Measurements from ENCODE around the gene PANX2. TPM values are rescaled to one million over a fixed set of nuclear protein-coding genes. Genes with fewer than 3 reads are reported as not detected.

PANX2 gene
- total RNA-seq, 1 donor from 2014 or later = 0.26 TPM

DNA sequence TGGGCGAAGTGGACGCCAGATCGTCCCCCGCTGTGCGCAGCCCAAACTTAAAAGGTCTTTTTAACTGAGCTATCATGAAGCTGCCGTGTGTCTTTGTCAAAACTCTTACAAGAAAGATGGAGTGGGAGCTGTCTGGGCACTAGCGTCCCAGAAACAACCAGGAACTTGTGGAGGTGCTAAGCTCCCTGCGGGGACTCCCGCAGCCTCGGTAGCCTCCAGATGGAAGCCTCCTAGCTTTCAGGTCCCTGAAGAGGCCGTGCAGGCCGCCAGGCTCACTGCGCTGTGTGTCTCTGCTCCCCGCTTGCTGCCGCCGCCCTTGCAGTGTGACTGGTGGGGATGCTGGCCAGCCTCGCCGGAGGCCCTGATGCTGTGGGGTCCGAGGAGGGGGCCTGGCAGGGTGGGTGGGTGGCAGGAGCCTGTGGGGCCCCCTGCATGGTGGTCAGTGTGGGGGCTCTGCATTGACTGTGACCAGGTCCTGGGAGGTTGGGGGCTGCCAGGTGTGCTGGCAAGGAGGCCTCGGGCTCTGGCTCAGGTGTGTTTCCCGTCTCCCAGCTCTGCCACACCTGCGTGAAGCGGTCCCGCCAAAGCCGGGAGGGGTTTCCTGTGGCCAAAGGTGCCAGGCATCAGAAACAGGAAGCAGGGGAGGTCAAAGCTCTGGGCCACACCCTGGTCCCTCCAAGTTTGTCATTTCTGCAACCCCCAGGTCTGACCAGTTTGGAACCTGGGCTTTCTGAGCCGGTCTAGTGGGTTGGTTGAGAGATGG is 16.4 kb downstream of the PANX2 start:
- no peak for DNase-seq (ENCODE audit: low read depth)
- TF ChIP-seq, protein P1, sequence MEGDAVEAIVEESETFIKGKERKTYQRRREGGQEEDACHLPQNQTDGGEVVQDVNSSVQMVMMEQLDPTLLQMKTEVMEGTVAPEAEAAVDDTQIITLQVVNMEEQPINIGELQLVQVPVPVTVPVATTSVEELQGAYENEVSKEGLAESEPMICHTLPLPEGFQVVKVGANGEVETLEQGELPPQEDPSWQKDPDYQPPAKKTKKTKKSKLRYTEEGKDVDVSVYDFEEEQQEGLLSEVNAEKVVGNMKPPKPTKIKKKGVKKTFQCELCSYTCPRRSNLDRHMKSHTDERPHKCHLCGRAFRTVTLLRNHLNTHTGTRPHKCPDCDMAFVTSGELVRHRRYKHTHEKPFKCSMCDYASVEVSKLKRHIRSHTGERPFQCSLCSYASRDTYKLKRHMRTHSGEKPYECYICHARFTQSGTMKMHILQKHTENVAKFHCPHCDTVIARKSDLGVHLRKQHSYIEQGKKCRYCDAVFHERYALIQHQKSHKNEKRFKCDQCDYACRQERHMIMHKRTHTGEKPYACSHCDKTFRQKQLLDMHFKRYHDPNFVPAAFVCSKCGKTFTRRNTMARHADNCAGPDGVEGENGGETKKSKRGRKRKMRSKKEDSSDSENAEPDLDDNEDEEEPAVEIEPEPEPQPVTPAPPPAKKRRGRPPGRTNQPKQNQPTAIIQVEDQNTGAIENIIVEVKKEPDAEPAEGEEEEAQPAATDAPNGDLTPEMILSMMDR (IDR thresholded peaks at IDR 0.05; ENCODE audit: insufficient read depth, low read length, severe bottlenecking) = no peak

DNA sequence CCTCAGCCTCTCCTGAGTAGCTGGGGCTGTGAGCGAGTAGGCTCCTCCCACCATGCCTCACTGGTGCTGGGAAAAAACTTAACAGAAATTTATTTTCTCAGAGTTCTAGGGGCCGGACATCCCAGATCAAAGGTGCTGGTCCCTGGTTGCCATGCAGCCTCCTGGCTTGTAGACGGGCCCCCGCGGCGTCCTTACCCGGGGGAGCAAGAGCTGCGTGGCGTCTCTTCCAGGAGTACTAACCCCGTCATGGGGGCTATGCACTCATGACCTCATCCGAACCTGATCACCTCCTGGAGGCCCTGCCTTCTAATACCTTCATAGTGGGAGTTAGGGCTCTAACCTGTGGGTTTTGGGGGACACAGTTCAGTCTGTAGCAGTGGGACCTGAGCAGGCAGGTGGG is 17.8 kb downstream of the PANX2 start:
- no peak overlapping the region for H3K4me3 ChIP-seq (ENCODE audit: low read depth, low read length)
- peaks cover 6% of the 10 kb centered on the region for H3K36me3 ChIP-seq (ENCODE audit: control insufficient read depth, insufficient read depth, low read length)
- H3K27me3 ChIP-seq (ENCODE audit: control insufficient read depth, insufficient read depth, low read length) = no peaks in the 10 kb centered on the region
- no peak for DNase-seq (ENCODE audit: low read depth)
- TF ChIP-seq, protein P1 (IDR thresholded peaks at IDR 0.05; ENCODE audit: insufficient read depth, low read length, severe bottlenecking) = no peak
- FAIRE-seq = no peak

More for the DNA sequence above, 16.4 kb downstream of the PANX2 start:
- peak; percentile 23 for FAIRE-seq
- H3K4me3 ChIP-seq (ENCODE audit: low read depth, low read length) = peak overlapping the region; percentile 75
- H3K36me3 ChIP-seq (ENCODE audit: control insufficient read depth, insufficient read depth, low read length) = peaks cover 1% of the 10 kb centered on the region
- no peaks in the 10 kb centered on the region for H3K27me3 ChIP-seq (ENCODE audit: control insufficient read depth, insufficient read depth, low read length)

DNA sequence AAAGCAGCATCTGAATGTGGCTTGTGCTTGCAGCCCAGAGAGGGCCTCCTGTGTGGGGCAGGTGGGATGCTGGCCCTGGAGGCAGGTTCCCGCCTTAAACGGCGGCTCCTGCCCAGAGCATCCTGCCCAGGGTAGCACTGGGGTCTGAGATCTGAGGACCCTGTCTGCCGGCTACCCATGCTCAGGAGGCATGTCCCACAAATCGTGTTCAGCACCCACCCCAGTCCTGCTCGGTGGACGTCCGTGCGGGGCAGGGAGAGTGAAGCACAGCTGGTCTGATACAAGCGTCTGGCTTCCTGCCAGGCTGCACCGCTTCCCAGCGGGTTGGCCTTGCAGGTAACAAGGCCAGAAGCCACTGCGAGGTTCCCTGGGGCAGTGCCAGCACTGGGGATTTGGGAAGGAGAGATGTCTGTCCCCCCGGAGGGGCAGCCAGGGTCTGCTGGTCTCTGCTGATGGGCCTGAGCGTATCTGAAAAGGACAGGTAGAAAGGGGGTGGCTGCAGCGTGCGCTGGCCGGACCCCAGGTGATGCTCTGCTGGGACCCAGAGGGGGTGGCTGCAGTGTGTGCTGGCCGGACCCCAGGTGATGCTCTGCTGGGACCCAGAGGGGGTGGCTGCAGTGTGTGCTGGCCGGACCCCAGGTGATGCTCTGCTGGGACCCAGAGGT is 18.8 kb downstream of the PANX2 start:
- TF ChIP-seq, protein P1 (IDR thresholded peaks at IDR 0.05; ENCODE audit: insufficient read depth, low read length, severe bottlenecking) = no peak
- no peak for FAIRE-seq
- Histone ChIP-seq H3K4me3 (ENCODE audit: low read depth, low read length) (no peak overlapping the region), H3K36me3 (ENCODE audit: control insufficient read depth, insufficient read depth, low read length) (peaks cover 13% of the 10 kb centered on the region), H3K27me3 (ENCODE audit: control insufficient read depth, insufficient read depth, low read length) (no peaks in the 10 kb centered on the region)
- DNase-seq (ENCODE audit: low read depth) = no peak

DNA sequence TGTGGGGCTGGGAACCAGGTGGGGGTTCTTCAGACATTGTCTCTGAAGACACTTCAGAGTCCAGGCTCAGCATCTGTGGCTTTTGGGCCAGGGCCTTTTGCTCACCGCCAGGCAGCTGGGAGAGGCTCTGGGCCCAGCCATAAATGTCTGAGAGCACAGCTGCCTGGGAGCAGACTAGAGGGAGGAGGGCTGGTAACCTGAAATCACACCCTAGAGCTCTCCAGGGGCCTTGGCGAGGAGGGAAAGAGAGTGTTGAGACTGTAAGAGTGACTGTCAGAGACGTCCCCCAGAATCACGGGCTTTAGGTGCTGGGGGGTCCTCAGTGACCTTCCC is 19.3 kb downstream of the PANX2 start:
- Histone ChIP-seq H3K4me3 (ENCODE audit: low read depth, low read length) (peak overlapping the region; percentile 28), H3K36me3 (ENCODE audit: control insufficient read depth, insufficient read depth, low read length) (peaks cover 17% of the 10 kb centered on the region), H3K27me3 (ENCODE audit: control insufficient read depth, insufficient read depth, low read length) (no peaks in the 10 kb centered on the region)
- DNase-seq (ENCODE audit: low read depth) (no peak), FAIRE-seq (no peak)
- TF ChIP-seq, protein P1 (IDR thresholded peaks at IDR 0.05; ENCODE audit: insufficient read depth, low read length, severe bottlenecking) = no peak

DNA sequence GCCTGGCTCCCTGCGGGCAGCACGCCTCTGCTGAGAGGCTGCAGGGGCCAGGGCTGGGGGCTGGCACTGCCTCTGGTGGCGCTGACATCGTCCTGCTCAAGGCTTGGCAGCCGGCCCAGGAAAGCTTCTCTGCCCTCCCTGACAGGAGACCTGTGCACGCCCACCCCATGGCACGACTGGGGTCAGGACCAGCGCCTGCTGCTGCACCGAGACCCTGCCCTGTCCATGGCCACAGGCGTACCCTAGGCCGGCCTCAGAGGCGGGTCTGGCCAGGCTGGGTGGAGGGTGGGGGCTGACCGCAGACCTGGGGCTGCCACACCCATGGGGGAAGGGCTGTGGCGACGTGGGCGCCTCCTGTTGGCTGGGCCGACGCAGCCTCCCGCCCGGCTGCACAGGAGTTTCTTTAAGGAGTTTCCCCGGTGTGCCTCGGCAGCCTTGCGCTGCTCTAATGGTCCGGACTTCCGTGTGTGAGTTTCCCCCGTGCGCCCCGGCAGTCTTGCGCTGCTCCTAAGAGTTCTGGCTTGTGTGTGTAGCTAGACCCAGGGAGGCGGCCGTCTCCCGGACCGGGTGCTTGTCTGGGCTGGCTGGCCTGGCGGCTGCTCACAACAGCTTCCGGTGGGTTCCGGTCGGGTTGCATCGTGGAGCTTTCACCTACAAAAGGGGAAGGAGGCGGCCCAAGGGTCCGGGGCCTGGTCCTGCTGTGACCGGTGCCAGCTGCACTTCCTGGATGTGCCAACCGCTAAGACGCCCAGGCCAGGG is 19.8 kb downstream of the PANX2 start:
- FAIRE-seq (no peak), DNase-seq (ENCODE audit: low read depth) (peak; percentile 65)
- H3K4me3 ChIP-seq (ENCODE audit: low read depth, low read length) = peak overlapping the region; percentile 28
- peaks cover 21% of the 10 kb centered on the region for H3K36me3 ChIP-seq (ENCODE audit: control insufficient read depth, insufficient read depth, low read length)
- H3K27me3 ChIP-seq (ENCODE audit: control insufficient read depth, insufficient read depth, low read length) = no peaks in the 10 kb centered on the region
- TF ChIP-seq, protein P1 (IDR thresholded peaks at IDR 0.05; ENCODE audit: insufficient read depth, low read length, severe bottlenecking) = peak; percentile 60
